ENCODE results near the gene MAP1S.

GRCh38 chr19:17758515-17758914 is 39.2 kb downstream of the MAP1S start:
- TF ChIP-seq POLR2A (IDR thresholded peaks at IDR 0.05) = no peak
- TF ChIP-seq, protein P1, sequence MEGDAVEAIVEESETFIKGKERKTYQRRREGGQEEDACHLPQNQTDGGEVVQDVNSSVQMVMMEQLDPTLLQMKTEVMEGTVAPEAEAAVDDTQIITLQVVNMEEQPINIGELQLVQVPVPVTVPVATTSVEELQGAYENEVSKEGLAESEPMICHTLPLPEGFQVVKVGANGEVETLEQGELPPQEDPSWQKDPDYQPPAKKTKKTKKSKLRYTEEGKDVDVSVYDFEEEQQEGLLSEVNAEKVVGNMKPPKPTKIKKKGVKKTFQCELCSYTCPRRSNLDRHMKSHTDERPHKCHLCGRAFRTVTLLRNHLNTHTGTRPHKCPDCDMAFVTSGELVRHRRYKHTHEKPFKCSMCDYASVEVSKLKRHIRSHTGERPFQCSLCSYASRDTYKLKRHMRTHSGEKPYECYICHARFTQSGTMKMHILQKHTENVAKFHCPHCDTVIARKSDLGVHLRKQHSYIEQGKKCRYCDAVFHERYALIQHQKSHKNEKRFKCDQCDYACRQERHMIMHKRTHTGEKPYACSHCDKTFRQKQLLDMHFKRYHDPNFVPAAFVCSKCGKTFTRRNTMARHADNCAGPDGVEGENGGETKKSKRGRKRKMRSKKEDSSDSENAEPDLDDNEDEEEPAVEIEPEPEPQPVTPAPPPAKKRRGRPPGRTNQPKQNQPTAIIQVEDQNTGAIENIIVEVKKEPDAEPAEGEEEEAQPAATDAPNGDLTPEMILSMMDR (IDR thresholded peaks at IDR 0.05) = no peak

Data from Peyer's patch (tissue), 4 donors.